ENCODE measurements around the gene FAM20A.
"Not testable (repeated sequence)": the region's sequence is repeated elsewhere in the genome, so short reads cannot be mapped to it uniquely, and the experiment has no call there.

FAM20A gene

DNA sequence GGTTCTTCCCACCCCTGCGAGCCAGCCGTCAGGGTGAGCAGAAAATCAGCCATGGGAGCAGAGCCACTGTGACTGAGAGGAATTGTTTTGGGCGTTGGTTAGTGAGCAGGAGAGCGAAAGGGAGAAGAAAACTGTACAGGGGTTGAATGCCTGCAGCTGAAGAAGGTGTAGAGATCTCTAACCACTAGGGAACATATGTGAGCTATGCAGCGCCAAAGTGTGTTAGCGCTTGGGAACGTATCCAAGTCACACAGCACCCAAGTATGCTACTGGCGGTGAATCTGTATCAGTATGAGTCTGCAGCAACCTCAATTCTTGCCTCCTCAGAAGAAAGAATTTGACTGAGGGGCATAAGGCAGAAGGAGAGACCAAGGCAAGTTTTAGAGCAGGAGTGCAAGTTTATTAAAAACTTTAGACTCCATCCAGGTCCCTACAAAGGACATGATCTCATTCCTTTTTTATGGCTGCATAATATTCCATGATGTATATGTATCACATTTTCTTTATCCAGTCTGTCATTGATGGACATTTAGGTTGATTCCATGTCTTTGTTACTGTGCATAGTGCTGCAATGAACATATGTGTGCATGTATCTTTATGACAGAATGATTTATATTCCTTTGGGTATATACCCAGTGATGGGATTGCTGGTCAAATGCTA, 108.6 kb downstream of the FAM20A start:
- DNase-seq (ENCODE audit: low spot score), result not testable (repeated sequence)

DNA sequence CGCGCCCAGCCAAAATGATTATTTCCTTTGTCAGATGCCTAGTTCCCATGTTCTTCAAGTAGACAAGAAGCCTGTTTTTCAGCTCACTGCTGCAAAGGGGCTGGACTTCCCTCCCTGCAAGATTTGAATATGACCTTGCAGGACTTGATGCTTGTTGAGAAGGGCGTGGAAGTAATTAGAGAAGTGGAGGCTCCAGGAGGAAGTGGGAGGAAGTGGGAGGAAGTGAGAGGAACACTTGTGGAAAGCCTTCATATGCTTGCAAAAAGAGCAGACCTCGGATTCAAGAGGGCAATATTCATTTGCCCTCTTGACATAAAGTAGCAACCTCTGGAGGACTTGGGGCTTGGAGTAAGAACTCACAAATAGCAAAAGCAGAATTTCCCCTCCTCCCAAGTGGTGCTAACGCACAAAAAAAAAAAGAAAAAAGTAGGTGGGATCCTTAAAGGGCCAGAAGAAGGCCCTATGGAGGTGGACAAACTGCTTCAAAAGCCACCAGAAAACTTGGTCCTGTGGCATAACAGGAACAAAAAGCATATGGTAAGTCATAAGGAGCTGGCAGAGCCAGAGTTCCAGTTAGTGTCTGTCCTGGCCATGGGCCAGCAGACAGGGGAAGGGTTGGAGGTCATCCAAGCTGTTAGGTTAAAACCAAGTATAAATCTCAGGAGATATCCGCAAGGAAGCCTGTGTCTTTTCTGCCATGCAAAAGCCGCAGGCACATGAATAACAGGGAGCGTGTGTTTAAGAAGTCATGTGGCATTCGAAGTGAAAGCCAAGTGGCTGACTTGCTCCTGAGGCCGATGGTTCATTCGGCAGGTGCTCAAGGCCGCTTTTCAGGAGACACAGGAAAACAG, 109.6 kb downstream of the FAM20A start:
- no peak for DNase-seq (ENCODE audit: low spot score)

- DNase-seq (ENCODE audit: low spot score), result no peak
Observed at GRCh38 chr17:68489919-68490318, 111.2 kb downstream of the FAM20A start.
